ENCODE data around the gene APBB2.

GRCh38 chr4:41174444-41174843 is 39.9 kb downstream of the APBB2 start:
- no peak for TF ChIP-seq ESRRA (CRISPR knock-in tag; IDR thresholded peaks at IDR 0.05; ENCODE audit: borderline replicate concordance)
- TF ChIP-seq CTCF (IDR thresholded peaks at IDR 0.05): no peak
- TF ChIP-seq ZNF281 (CRISPR knock-in tag; IDR thresholded peaks at IDR 0.05): no peak
- no peak for TF ChIP-seq JAZF1 (CRISPR knock-in tag; IDR thresholded peaks at IDR 0.05)
- TF ChIP-seq JUN (CRISPR knock-in tag; IDR thresholded peaks at IDR 0.05): no peak
- no peak for TF ChIP-seq ZBTB43 (CRISPR knock-in tag; IDR thresholded peaks at IDR 0.05)
